ENCODE results near the gene OSBPL5.

Gene OSBPL5

DNA sequence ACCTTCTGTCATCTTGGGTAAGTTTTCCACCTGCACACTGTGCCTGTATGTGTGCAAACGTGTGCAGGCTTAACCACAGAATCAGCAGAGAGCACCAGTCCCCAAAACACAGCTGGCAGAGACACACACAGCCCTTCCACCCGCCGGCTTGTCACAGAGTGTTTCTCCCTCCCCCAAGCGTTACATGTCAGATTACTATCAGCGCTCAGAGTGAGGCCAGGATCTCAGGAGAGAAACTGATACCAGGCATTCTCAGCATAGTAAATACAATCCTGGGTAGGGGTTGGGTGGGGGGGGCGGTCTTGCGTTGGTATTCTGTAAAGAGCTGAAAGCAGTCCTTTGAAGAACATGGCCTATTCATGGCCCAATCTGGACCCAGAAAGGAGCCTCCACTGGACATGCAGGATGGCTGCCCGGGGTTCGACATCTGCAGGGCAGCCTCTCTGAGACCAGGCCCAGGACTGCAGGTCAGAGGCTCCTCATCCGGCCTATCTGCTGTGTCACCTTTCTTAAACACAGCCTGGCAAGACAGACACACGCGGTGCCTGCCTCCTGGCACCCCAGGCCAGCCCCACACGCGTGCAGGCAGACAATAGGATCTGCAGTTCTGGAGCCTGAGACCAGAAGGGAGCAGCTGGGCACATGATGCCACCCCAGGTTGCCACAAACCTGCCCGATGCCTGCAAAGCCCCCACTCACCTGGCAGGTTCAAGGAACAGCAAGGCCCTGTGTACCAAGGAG lies 1.7 kb downstream of the OSBPL5 start:
- no peak for DNase-seq (ENCODE audit: low spot score)

GRCh38 chr11:3162410-3163240 lies 2.5 kb downstream of the OSBPL5 start:
- no peak for DNase-seq (ENCODE audit: low spot score)

DNA sequence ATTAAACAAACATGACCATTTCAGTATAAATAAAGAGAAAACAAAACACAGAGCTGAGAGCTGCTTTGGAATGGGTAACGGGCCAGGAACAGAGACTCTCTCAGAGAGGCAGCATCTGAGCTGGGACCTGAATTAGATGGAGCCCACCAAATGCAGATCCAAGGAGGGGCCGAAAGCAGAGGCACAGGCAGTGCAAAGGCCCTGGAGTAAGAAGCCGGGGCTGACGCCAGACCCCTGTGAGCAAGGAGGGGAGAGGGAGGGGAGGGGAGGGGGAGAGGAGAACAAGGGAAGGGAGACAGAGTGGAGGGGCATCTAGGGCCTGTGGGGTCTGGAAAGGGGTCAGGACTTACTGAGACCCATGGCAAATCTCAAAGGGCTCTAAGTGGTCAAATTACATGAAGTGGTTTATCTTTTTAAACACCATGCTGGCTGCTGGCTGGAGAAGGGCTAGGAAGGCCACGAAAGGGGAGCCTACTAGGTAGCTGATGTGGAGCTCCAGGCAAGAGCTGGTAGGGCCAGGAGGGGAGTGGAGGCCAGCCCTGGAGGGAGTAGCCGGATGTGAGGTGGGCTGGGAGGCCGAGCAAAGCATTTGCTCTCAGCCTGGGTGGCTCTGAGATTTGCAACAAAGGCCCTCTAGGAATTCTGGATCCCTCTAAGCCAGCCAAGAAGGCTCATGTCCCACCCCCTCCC lies 3.2 kb downstream of the OSBPL5 start:
- DNase-seq (ENCODE audit: low spot score) = no peak

DNA sequence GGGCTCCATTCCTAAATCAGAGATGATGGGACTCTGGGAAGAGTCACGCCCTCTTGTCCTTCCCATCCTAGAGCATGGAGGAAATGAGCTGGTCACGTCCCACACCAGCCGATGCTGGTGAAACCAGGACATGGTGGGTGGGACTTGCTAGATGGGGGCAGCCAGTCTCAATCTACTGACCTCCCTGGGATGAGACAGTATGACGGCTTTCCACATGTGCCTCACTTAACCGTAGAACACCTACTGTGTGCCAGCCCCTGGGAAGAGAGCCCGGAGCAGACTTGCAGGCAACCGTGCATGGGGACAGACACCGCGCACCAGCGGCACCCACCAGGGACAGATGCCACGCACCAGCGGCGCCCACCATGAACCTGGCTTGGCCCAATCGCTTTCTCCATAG lies 3.8 kb downstream of the OSBPL5 start:
- DNase-seq (ENCODE audit: low spot score) = no peak

DNA sequence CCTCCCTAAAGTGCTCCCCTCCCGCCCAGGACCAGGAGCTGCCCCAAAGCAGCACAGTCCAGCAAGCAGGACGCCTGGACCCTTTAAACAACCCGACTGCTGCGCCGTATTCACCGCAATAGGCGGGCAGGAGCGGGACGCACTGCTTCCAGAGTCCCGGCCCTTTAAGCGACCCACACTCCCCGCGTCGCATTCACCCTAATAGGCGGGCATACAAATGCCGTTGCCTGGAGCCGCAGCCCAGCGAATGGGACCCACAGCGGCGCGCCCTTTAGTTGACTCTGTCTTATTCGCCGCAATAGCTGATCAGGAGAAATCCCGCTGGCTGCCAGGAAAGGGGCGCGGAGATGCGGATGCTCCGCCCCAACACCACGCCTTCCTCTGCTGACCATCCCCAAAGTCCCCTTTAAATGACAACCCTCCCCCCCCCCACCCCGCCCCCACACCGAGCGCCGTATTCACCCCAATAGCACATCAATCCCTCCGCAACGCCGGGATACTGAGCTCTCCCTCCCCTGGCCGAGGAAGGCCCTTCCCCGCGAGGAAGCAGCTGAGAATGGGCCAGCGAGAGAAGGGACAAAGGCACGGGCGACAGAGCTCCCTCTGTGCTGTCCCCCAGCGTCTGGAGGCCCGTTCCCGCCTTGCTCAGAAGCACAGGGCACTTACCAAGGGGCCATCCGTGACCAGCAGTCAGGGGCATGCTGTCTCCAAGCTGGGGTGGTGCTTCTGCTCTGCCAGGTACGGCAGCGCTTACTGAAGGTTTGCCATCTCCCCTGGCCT lies 4.7 kb downstream of the OSBPL5 start:
- no peak for DNase-seq (ENCODE audit: low spot score)

DNA sequence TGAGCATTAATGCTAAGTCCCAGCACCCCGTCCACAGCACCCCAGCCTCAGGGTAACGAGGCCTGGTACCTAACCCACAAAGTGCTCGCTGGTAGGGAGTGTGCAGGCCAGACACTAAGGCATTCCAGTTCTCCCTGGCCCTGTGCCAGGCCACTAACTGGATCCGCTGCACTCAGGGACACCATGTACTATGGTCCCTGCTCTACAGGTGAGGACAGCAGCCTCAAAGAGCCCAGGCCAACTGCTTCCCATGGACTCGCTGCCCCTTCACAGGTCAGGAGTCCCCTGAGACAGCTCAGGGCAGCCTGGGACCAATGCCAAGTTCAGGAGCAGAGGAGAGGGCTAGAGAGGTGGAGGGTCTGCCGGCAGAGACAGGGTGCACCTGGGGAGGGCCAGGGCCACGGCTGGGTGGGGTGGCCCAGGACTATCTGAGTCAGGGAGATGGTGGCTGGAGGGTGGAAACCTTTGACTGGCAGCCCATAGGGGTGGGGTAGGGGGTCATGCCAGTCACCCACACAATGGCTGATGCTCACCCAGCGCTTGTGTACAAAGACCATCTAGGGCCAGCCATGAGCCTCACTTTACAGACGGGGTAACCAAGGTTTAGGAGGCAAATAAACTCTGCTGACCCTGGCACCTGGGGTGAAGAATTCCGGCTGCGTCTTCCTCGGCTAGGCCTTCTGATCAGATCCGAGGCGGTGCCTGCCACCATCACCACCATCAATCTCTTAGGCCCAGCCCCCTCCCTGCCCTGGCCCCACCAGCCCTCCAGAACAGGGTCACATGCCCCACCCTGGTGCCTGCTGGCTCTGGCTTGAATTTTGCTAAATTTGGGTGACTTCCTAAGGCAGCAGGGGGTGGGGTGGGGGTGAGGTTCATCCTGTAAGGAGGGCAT lies 5.6 kb downstream of the OSBPL5 start:
- no peak for DNase-seq (ENCODE audit: low spot score)

DNA sequence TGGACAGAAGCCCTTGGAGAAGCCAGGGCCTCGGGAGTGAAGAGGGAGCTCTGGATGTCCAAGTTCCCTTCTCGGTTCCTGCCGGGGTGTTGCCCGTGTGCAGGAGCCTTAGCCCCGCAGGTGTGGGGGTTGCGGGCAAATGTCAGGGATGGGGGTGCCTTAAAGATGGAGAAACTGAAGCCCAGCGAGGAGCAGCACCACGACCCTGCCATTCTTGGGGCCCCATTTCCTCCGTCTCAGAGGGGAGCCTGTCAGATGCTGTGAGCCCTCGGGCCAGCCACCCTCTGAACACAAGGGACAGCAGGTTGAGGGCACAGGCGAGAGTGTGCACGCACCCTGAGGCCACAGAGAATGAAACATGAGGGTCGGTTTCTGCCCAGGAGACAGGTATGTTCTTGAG lies 6.3 kb downstream of the OSBPL5 start:
- DNase-seq (ENCODE audit: low spot score) = no peak

DNA sequence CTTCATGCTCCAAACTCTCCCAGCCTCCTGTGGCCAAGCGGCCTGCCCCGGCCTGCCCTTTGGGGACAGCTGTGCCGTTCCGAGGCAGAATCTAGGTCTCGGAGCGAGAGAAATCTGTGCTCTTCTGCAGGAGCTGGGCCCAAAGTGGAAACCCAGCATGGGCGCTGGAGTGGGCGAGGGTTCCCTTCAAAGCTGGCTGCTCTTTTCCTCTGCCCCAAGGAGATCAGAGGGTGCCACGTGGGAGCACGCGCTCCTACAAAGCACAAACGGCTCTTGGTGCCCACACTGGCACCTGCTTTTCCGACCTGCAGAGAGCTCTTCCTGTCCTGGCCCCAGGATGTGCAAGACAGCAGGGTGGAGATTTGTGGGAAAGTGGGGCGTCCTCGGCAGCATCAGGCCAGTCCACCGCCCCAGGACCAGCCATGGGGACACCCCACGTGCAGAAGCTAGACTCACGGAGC lies 6.9 kb downstream of the OSBPL5 start:
- DNase-seq (ENCODE audit: low spot score) = no peak

DNA sequence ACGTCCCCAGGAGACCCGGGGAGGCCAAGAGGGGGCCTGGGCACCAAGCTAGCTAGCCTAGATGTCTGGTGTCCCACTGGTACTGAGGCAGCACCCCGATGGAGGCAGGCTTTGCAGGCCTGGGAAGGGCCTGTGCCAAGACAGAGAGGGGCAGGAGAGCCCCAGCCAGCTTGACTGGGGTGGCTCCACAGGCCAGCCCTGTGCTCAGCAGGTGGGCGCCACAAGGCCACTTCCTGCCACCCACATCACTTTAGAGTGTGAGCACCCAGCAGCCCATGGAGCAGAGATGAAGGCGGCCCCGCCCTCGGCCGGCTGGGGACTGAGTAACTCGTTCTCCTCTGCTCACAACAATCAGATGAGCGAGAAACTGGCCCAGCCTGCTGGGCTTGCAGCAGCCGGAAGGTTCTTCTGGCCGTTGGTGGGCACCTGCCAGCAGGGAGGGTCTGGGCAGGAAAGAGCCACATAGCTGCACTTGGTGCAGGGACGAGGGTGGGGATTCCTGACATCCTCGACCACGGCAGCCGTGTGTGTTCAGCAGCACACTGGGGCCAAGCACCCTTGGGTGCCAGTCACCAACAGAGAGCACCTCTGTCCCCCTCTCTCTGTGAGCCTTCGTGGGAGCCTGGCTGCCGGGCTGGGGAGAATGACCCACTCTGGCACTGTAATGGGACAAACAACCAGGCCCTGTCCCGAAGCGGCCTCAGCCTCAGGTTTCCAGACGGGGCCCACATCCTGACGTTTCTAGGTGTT lies 7.6 kb downstream of the OSBPL5 start:
- DNase-seq (ENCODE audit: low spot score) = no peak

DNA sequence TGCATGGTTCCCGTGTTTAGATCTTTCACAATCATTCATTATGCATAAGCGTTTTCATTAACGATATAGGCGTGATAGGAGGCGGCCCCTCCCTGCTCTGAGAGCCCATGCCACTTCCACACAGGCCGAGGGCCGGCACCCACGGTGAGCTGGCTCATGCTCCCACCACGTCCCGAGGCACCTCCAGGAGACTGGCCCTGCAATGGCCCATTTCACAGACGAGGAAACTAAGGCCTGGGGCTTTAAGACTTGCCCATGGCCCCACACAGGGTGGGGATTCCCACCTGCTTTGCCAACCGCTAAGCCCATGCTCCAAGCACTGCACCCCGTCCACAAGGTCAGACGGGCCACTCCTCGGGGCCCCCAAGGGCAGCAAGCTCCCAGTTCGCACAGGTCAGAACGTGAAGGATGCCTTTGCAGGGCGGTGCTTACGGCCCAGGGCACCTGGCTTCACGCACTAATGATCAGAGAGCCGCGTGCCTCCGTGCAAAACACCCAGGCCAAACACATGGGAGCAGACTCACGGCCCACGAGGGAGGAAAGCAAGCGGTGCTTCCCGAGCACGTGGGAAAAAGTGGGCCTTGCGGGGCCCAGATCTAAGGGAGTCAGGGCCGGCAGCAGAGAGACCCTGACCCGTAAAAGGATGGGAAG lies 8.3 kb downstream of the OSBPL5 start:
- no peak for DNase-seq (ENCODE audit: low spot score)

DNA sequence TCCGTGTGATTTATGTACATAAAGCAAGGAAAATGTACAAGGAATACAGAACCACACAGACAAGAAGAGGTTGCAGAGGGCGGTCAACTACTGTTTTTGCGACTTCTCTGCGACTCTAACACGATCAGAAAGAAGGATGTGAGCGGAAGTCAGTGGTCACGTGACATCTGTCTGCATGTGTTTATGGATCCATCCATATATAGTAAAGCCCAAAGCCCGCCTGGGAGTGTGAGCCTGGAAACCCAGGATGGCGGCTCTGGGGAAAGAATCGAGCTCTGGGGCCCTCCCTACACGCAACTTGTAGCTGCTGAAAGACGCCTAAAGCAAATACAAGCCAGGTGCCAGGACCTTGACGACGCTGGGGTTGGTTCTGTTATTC lies 8.8 kb downstream of the OSBPL5 start:
- DNase-seq (ENCODE audit: low spot score) = no peak

GRCh38 chr11:3155691-3156258 lies 9.3 kb downstream of the OSBPL5 start:
- DNase-seq (ENCODE audit: low spot score) = no peak

DNA sequence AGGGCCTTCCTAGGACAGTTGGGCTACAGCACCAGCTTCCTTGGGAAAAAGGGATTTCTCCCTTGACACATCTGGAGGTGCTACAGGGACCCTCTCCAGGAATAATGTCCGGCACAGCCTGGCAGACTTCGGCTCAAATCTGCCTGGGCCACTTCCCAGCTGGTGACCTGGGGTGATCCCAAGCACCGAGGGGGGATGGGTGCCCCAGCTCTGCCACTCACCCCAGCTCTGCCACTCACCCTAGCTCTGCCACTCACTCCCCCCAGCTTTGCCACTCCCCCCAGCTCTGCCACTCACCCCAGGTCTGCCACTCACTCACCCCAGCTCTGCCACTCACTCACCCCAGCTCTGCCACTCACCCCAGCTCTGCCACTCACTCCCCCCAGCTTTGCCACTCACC lies 9.9 kb downstream of the OSBPL5 start:
- DNase-seq (ENCODE audit: low spot score) = no peak

DNA sequence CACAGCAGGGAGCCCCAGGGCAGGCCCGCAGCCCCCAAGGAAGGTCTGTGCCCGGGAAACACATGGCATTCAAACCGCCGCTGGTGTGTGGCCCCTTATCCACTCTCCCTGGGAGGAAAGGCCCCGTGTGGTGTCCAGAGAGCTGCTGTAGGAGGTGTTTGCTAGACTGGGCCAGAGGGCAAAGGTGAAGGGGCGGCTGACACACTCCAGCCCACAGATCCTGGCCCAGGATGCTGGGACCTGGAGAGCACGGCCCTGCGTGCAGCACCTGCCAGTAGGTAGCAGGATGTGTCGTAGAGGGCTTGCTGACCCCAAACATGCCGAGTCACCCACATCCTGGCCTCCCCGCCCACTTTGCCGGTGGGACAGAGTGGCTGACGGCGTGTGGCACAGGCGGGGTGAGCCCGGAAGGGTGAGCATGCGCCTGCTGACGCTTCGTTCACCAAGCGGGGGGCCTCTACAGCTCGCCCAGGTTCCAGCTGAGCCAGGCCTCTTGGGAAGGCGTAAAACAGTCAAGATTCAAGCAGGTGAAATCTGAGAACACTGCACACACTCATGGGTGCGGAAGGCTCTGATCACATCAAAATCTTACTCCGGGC lies 11.0 kb downstream of the OSBPL5 start:
- no peak for DNase-seq (ENCODE audit: low spot score)

DNA sequence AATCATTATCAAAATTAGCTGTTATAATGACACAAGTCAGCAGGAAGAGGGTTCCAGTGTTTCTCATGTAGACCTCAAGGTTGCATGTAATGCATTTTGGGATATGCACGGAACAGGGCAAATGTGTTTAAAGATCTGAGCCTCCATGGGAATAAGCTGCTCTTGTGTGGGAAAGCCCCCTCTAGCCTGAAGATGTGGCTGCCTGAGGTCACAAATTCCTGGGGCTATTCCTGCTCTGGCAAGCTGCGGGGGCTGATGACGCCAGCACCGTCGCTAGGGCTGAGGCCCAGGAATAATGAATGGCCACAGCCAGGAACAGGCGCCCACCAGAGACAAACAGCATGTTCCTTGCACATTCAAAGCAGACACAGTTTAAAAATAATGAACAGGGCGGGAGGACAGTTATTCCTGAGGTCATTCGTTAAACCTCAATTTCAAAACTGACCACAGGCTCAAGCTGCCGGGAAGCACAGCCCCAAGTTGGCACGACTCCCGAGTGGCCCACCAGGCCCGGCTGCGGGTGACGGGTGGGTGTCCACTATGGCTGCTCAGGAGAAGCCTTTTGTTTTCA lies 11.7 kb downstream of the OSBPL5 start:
- DNase-seq (ENCODE audit: low spot score) = no peak

GRCh38 chr11:3152471-3153110 lies 12.5 kb downstream of the OSBPL5 start:
- DNase-seq (ENCODE audit: low spot score) = no peak

DNA sequence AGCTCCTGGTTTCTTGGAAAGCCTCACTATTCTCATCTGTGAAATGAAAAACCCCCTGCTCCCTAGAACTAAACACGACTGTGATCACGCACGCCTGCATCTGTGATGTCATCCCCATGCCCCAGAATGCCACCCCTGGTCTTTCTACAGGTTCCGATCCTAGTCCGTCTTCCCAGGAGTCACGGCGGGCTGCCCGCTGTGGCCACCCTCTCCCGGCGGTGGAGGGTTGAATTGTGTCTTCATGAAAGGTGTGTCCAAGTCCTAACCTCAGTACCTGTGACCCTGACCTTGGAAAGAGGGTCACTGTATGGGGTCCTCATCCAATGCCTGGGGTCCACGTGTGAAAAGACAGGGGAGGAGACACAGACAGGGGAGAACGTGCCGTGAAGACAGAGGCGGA lies 14.4 kb downstream of the OSBPL5 start:
- no peak for DNase-seq (ENCODE audit: low spot score)

- DNase-seq (ENCODE audit: low spot score) = no peak
Observed at GRCh38 chr11:3149852-3150188, 15.3 kb downstream of the OSBPL5 start.
